Measurements from ENCODE around the gene SCN2B. TPM values are rescaled to one million over a fixed set of nuclear protein-coding genes. Genes with fewer than 3 reads are reported as not detected.
"Not testable (repeated sequence)": the region's sequence is repeated elsewhere in the genome, so short reads cannot be mapped to it uniquely, and the experiment has no call there.

SCN2B gene
- total RNA-seq, 6 experiments from 2014 or later: not detected

DNA sequence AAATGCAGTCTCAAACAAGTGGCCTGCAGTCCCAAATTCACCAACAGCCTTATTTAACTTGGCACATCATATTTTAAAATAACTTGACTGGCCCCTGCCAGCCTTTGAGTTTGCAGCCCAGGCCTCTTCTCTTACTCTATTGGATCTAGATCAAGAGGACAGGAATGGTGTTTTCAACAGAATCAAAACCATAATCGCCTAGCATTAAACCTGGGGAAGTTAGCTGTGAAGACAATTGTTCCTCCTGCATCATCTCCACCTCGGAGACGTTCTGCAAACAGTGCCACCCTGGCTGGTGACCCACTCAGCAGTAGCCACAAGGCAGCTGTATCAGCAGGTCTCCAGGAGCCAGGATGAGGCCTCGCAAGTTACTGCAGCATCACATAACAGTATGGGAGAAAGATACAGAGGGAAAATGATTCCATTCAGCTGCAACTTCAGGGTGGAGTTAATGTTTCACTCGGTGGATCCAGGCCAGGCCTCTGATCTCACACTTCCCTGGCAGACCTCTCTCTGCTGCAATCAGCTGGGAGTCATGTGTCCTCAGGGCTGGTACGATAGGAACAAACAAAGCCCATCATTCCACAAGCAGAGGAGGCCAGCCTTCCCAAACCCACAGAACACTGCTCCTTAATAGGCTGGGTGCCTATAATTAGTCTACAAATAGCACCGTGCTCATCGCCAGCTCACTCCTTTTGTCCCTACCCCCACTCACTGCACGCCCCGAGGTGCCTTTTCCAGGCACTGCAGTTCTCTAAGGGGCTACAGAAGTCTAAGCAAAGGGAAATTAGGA lies 18.6 kb upstream of the SCN2B start:
- no peaks in the 10 kb centered on the region for H3K36me3 ChIP-seq
- DNase-seq (peak; percentile 82 to 94 (median 88)), ATAC-seq (peak; percentile 91 to 96 (median 94))
- H3K4me1 ChIP-seq: peaks cover 0 to 42% (median 11%) of the 10 kb centered on the region in 4 donors
- peak overlapping the region; percentile 65 to 82 (median 71) for H3K27ac ChIP-seq
- TF ChIP-seq POLR2A (IDR thresholded peaks at IDR 0.05): peak; percentile 86
- TF ChIP-seq, protein P1, sequence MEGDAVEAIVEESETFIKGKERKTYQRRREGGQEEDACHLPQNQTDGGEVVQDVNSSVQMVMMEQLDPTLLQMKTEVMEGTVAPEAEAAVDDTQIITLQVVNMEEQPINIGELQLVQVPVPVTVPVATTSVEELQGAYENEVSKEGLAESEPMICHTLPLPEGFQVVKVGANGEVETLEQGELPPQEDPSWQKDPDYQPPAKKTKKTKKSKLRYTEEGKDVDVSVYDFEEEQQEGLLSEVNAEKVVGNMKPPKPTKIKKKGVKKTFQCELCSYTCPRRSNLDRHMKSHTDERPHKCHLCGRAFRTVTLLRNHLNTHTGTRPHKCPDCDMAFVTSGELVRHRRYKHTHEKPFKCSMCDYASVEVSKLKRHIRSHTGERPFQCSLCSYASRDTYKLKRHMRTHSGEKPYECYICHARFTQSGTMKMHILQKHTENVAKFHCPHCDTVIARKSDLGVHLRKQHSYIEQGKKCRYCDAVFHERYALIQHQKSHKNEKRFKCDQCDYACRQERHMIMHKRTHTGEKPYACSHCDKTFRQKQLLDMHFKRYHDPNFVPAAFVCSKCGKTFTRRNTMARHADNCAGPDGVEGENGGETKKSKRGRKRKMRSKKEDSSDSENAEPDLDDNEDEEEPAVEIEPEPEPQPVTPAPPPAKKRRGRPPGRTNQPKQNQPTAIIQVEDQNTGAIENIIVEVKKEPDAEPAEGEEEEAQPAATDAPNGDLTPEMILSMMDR (IDR thresholded peaks at IDR 0.05): no peak
- 18% methylated on average over 9 of the region's 10 CpGs for WGBS (ENCODE audit: insufficient coverage, low coverage, low lambda C conversion rate, missing lambda C conversion rate)
- no peaks in the 10 kb centered on the region for H3K9me3 ChIP-seq
- no peak overlapping the region for H3K4me3 ChIP-seq
- H3K27me3 ChIP-seq: no peaks in the 10 kb centered on the region
- intact Hi-C loops (cut with DNase I): loop anchor here in 1 of 2 donors (5.0 kb wide), 1 partner anchor 97 kb away; no protein-coding TSS in a partner anchor

DNA sequence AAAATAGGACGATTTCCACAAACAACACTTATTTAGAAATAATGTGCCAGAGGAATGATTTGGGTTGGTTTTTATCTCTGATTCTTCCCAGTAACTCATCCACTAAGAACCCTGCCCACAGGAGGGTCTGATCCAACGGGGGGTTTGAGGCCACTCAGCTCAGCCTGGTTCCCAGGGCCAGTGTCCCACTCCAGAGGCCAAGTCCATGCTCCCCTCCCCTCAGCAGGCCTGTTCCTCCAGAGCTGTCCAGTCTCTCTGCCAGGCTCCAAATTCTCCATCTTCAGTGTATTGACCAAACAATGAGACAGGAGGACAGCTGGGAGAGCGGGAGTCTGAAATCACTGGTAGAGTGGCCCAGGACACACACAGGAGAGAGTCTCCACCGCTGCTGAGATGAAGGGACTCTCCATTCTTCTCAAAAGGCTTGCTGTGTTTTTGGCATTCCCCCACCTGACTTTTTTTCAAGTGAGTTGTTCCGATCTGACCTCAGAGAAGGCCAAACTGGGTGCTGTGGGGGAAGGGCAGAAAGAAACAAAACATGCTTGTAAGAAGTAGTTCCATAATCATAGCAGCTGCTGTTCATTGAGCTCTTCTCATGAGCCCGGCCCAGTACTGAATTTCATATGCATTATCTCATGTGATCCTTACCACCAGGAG lies 17.6 kb upstream of the SCN2B start:
- WGBS (ENCODE audit: insufficient coverage, low coverage, low lambda C conversion rate, missing lambda C conversion rate): 58% methylated on average over 5 of the region's 6 CpGs
- DNase-seq: no peak
- peaks cover 0 to 37% (median 10%) of the 10 kb centered on the region in 4 donors for H3K4me1 ChIP-seq
- peak overlapping the region; percentile 2 to 82 (median 24) for H3K27ac ChIP-seq
- no peaks in the 10 kb centered on the region for H3K36me3 ChIP-seq
- intact Hi-C loops (cut with DNase I): no loop called here
- H3K4me3 ChIP-seq: no peak overlapping the region
- peak in 1 of 4 donors; percentile 7 for ATAC-seq
- H3K27me3 ChIP-seq: no peaks in the 10 kb centered on the region
- H3K9me3 ChIP-seq: no peaks in the 10 kb centered on the region
- TF ChIP-seq, protein P1 (IDR thresholded peaks at IDR 0.05): no peak
- TF ChIP-seq POLR2A (IDR thresholded peaks at IDR 0.05): no peak

DNA sequence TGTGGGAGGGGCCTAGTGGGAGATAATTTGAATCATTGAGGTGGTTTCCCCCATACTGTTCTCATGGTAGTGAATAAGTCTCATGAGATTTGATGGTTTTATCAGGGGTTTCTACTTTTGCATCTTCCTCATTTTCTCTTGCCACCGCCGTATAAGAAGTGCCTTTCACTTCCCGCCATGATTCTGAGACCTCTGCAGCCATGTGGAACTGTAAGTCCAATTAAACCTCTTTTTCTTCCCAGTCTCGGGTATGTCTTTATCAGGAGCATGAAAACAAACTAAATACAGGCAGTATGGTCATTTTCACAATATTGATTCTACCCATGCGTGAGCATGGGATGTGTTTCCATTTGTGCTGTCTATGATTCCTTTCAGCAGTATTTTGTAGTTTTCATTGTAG lies 16.4 kb upstream of the SCN2B start:
- peaks cover 0 to 30% (median 6%) of the 10 kb centered on the region in 4 donors for H3K4me1 ChIP-seq
- DNase-seq; H3K36me3 ChIP-seq; H3K4me3 ChIP-seq; intact Hi-C loops (cut with DNase I); ATAC-seq; H3K9me3 ChIP-seq; H3K27me3 ChIP-seq; H3K27ac ChIP-seq: not testable (repeated sequence)
- 90% methylated on average over 5 of the region's 5 CpGs for WGBS (ENCODE audit: insufficient coverage, low coverage, low lambda C conversion rate, missing lambda C conversion rate)

DNA sequence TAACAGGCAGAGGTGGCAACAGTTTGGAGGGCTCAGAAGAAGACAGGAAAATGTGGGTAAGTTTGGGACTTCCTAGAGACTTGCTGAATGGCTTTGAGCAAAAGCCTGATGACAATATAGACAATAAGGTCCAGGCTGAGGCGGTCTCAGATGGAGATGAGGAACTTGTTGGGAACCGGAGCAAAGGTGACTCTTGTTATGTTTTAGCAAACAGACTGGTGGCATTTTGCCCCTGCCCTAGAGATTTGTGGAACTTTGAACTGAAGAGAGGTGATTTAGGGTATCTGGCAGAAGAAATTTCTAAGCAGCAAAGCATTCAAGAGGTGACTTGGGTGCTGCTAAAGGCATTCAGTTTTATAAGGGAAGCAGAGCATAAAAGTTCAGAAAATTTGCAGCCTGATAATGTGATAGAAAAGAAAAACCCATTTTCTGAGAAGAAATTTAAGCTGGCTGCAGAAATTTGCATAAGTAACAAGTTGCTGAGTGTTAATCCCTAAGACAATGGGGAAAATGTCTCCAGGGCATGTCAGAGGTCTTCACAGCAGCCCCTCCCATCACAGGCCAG lies 14.6 kb upstream of the SCN2B start:
- H3K27ac ChIP-seq; intact Hi-C loops (cut with DNase I); H3K4me3 ChIP-seq; H3K36me3 ChIP-seq; DNase-seq; H3K9me3 ChIP-seq; ATAC-seq; H3K27me3 ChIP-seq: not testable (repeated sequence)
- peaks cover 0 to 36% (median 6%) of the 10 kb centered on the region in 4 donors for H3K4me1 ChIP-seq
- WGBS (ENCODE audit: insufficient coverage, low coverage, low lambda C conversion rate, missing lambda C conversion rate): 35% methylated on average over 2 of the region's 2 CpGs

DNA sequence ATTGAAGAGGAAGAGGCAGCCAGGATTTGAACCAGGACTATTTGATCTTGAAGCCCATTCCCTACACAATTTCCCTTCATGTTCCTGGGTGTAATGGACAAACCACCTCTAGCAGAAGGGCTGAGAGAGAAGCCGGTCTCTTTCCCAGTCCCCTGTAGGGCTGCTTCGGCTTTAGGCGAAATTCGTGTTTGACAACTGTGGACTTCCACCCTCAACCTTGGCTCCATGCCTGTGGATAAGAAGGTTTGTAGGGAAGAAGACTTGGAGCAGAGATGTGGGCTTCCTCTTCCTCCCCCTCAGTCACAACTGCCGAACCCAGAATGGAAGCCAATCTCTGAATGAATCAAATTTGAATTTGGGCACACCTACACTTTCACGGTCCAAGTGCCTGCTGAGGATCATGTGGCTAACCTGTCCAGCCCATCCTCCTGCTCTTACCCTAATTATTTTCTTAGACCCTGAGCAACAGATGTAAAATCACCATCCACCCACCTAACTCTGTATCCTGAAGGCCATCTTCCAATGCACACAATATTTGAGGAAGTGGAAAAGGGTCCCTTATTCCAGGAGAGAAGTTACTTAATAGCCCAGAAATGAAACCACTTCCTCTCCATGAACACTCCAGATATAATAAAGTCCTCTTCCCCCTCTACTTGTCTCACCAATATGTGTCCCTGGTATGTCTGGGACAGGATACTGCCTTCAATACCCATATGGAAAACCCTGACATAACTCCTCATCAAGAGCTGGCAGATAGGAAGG lies 10.1 kb upstream of the SCN2B start:
- TF ChIP-seq, protein P1 (IDR thresholded peaks at IDR 0.05): no peak
- TF ChIP-seq POLR2A (IDR thresholded peaks at IDR 0.05): no peak
- intact Hi-C loops (cut with DNase I): no loop called here
- Histone ChIP-seq H3K4me1 (peaks cover 0 to 15% (median 0%) of the 10 kb centered on the region in 4 donors), H3K36me3 (no peaks in the 10 kb centered on the region), H3K27ac (no peak overlapping the region), H3K27me3 (no peaks in the 10 kb centered on the region), H3K9me3 (no peaks in the 10 kb centered on the region), H3K4me3 (no peak overlapping the region)
- WGBS (ENCODE audit: insufficient coverage, low coverage, low lambda C conversion rate, missing lambda C conversion rate): 45% methylated on average over 6 of the region's 6 CpGs
- peak; percentile 58 to 74 (median 70) for ATAC-seq
- peak in 1 of 3 donors; percentile 72 for DNase-seq
